Transverse colon (tissue), 4 donors: Measurements from ENCODE around the gene MRPL16. TPM values are rescaled to one million over a fixed set of nuclear protein-coding genes. Genes with fewer than 3 reads are reported as not detected.

Experiments used
- DNase-seq: peaks from one replicate; pipeline ENCODE4 v3.0.0-alpha.2; 2019
- H3K27ac ChIP-seq, 4 donors: fragments of 200-600 bp; sonication (generic); 2 replicates each; pipeline ENCODE4 v1.5.1; 2016 to 2018; ENCODE audit warnings: inconsistent platforms in 4 of 4
- H3K27me3 ChIP-seq: fragments of 200-600 bp; sonication (generic); 2 replicates; pipeline ENCODE4 v1.5.1; 2017; ENCODE audit warnings: inconsistent platforms
- H3K36me3 ChIP-seq, 4 donors: fragments of 200-600 bp; sonication (generic); 2 replicates each; pipeline ENCODE4 v1.5.1; 2017 to 2019; ENCODE audit warnings: inconsistent platforms in 4 of 4
- H3K4me1 ChIP-seq, 4 donors: fragments of 200-600 bp; sonication (generic); 2 replicates each; pipeline ENCODE4 v1.5.1; 2017 to 2020; ENCODE audit warnings: inconsistent platforms in 4 of 4
- H3K4me3 ChIP-seq, 4 donors: fragments of 200-600 bp; sonication (generic); 1 replicate in 1 of 4; 2 replicates in 3 of 4; pipeline versions ENCODE4 v1.5.1 to v1.6.1; 2017 to 2019; ENCODE audit warnings: inconsistent platforms in 4 of 4
- H3K9me3 ChIP-seq, 2 donors: fragments of 200-600 bp; sonication (generic); 2 replicates each; pipeline ENCODE4 v1.5.1; 2017 to 2019; ENCODE audit warnings: inconsistent platforms in 2 of 2
- CTCF ChIP-seq, 5 experiments: fragments of 200-600 bp in 3 of 5; fragments of 450-650 bp in 2 of 5; sonication (generic) in 3 of 5; IDR thresholded peaks; 1 replicate in 2 of 5; 2 replicates in 3 of 5; pipeline ENCODE4 v1.5.1; 2016 to 2017; ENCODE audit warnings: antibody characterized with exemption in 5 of 5, inconsistent platforms in 3 of 5, mild to moderate bottlenecking in 2 of 5, moderate library complexity in 1 of 5
- EP300 ChIP-seq: sonication (generic); formaldehyde crosslinking; IDR thresholded peaks from one replicate; pipeline ENCODE4 v1.6.1; 2017; ENCODE audit warnings: antibody characterized with exemption, low read depth
- POLR2A ChIP-seq: fragments of 450-650 bp; IDR thresholded peaks from one replicate; pipeline ENCODE4 v1.6.1; 2016; ENCODE audit warnings: antibody characterized with exemption, mild to moderate bottlenecking, moderate library complexity
- POLR2AphosphoS5 ChIP-seq, 3 donors: sonication (generic); formaldehyde crosslinking; IDR thresholded peaks; one replicate each; pipeline ENCODE4 v1.6.1; 2016; ENCODE audit warnings: antibody characterized with exemption in 3 of 3
- WGBS, 2 donors: methylation state at CpG; one replicate each; pipeline ENCODE4 v1.1.5; 2018; ENCODE audit warnings: low coverage in 1 of 2; 5-methylcytosine and 5-hydroxymethylcytosine counted together
- in situ Hi-C, 4 donors: fragments of 200-750 bp; cut with MboI; loops; one replicate each; pipeline versions ENCODE4 v1.15.0 to v1.15.1; 2017; ENCODE audit warnings: low sequenced_read_pairs in 3 of 4, low pct_ligation_motif_present in 1 of 4, low pct_unique_long_range_greater_than_20kb in 1 of 4
- intact Hi-C: fragments of 100-400 bp; cut with DNase I; formaldehyde crosslinking; loops from one replicate; pipeline ENCODE4 v1.15.1; 2023; ENCODE audit warnings: low total_unique reads
- total RNA-seq, 4 donors: library from RNA; depleted of rRNA; stranded (reverse); fragments of >200 nt; gene quantifications; one replicate each; pipeline ENCODE4 v1.1.0, GENCODE V29; 2016

MRPL16 gene
- total RNA-seq, 4 donors from 2014 or later = 7.5 to 62.4 (median 37.2) TPM

GRCh38 chr11:59810911-59811259 lies 307 bp upstream of the MRPL16 start:
- in situ Hi-C loops = loop anchor here in 3 of 4 donors (25.0 kb wide), 1 partner anchor 274 kb away; no protein-coding TSS in a partner anchor
- H3K27me3 ChIP-seq = no peaks in the 10 kb centered on the region
- H3K9me3 ChIP-seq = no peaks in the 10 kb centered on the region
- TF ChIP-seq CTCF (IDR thresholded peaks at IDR 0.05) = no peak
- H3K4me1 ChIP-seq = peaks cover 7 to 29% (median 9%) of the 10 kb centered on the region in 4 donors
- WGBS, 2 donors = 10 to 12% methylated on average over 2 to 8 of the region's 8 CpGs
- H3K36me3 ChIP-seq = peaks cover 0 to 11% (median 3%) of the 10 kb centered on the region in 4 donors
- DNase-seq = no peak
- intact Hi-C loops = no loop called here
- peak overlapping the region; percentile 90 to 96 (median 92) for H3K27ac ChIP-seq
- H3K4me3 ChIP-seq = peak overlapping the region; percentile 64 to 97 (median 82)

- no peaks in the 10 kb centered on the region for H3K9me3 ChIP-seq
- peaks cover 7 to 32% (median 9%) of the 10 kb centered on the region in 4 donors for H3K4me1 ChIP-seq
- intact Hi-C loops (no loop called here), in situ Hi-C loops (loop anchor here (10.0 to 25.0 kb wide), 2 partner anchors 52 to 270 kb away; partner anchors contain the start of gene STX3 (in 2 of the 4))
- WGBS, 2 donors = 80% methylated on average over 1 of the region's 1 CpG
- peak in 2 of 3 donors; percentile 13 to 28 for TF ChIP-seq POLR2AphosphoS5 (IDR thresholded peaks at IDR 0.05)
- TF ChIP-seq CTCF (IDR thresholded peaks at IDR 0.05) = no peak
- H3K36me3 ChIP-seq = peaks cover 0 to 12% (median 3%) of the 10 kb centered on the region in 4 donors
- H3K27ac ChIP-seq = peak overlapping the region in 3 of 4 donors; percentile 23 to 49 (median 39)
- DNase-seq = peak; percentile 21
- H3K4me3 ChIP-seq = no peak overlapping the region
- no peaks in the 10 kb centered on the region for H3K27me3 ChIP-seq
Observed at GRCh38 chr11:59807047-59807610, 3.4 kb downstream of the MRPL16 start.

- Histone ChIP-seq H3K27ac (no peak overlapping the region), H3K27me3 (no peaks in the 10 kb centered on the region), H3K9me3 (no peaks in the 10 kb centered on the region), H3K4me1 (peaks cover 4 to 41% (median 12%) of the 10 kb centered on the region in 4 donors), H3K4me3 (no peak overlapping the region), H3K36me3 (peaks cover 0 to 12% (median 3%) of the 10 kb centered on the region in 4 donors)
- TF ChIP-seq EP300 (no peak), CTCF (IDR thresholded peaks at IDR 0.05) (no peak), POLR2AphosphoS5 (IDR thresholded peaks at IDR 0.05) (no peak), POLR2A (no peak)
- no peak for DNase-seq
- in situ Hi-C loops = loop anchor here (5.0 to 25.0 kb wide), 4 partner anchors 47 to 267 kb away; partner anchors contain the start of gene STX3 (in 3 of the 4)
- intact Hi-C loops = loop anchor here (5.0 kb wide), 1 partner anchor 47 kb away; the partner anchor contains the start of gene STX3
- WGBS, 2 donors = 91% methylated on average over 2 of the region's 2 CpGs; no CpG with 5 or more reads in 1 of the 2 donors
Observed at GRCh38 chr11:59804061-59804460, 6.5 kb downstream of the MRPL16 start.

GRCh38 chr11:59802639-59803176 lies 7.9 kb downstream of the MRPL16 start:
- H3K36me3 ChIP-seq = peaks cover 0 to 14% (median 3%) of the 10 kb centered on the region in 4 donors
- H3K4me1 ChIP-seq = peaks cover 4 to 35% (median 12%) of the 10 kb centered on the region in 4 donors
- no peak overlapping the region for H3K27ac ChIP-seq
- H3K9me3 ChIP-seq = no peaks in the 10 kb centered on the region
- no peak overlapping the region for H3K4me3 ChIP-seq
- WGBS, 2 donors = 31 to 49% methylated on average over 3 to 4 of the region's 4 CpGs
- in situ Hi-C loops = loop anchor here (5.0 to 25.0 kb wide), 4 partner anchors 45 to 265 kb away; partner anchors contain the start of gene STX3 (in 3 of the 4)
- no peaks in the 10 kb centered on the region for H3K27me3 ChIP-seq
- intact Hi-C loops = loop anchor here (5.0 kb wide), 1 partner anchor 45 kb away; the partner anchor contains the start of gene STX3
- no peak for DNase-seq
- TF ChIP-seq EP300 (no peak), CTCF (IDR thresholded peaks at IDR 0.05) (peak; percentile 55 to 81 (median 66)), POLR2A (no peak), POLR2AphosphoS5 (IDR thresholded peaks at IDR 0.05) (no peak)
